Liver (tissue), 3 donors: ENCODE results near the gene DICER1.

ENCODE experiments used
- FOXA1 ChIP-seq: IDR thresholded peaks from 2 replicates; pipeline ENCODE4 v1.6.1; 2016; ENCODE audit warnings: antibody characterized with exemption
- FOXA2 ChIP-seq: IDR thresholded peaks from 2 replicates; pipeline ENCODE4 v1.6.1; 2016; ENCODE audit warnings: antibody characterized with exemption
- RAD21 ChIP-seq, 2 donors: IDR thresholded peaks; 2 replicates each; pipeline ENCODE4 v1.6.1; 2016; ENCODE audit warnings: antibody characterized with exemption in 2 of 2, mild to moderate bottlenecking in 2 of 2
- TAF1 ChIP-seq: conservative IDR thresholded peaks from 2 replicates; pipeline ENCODE4 v1.6.1; 2016; ENCODE audit warnings: antibody characterized with exemption, mild to moderate bottlenecking
- TF ChIP-seq, protein P1 (sequence below): fragments of 150-350 bp; IDR thresholded peaks from 2 replicates; pipeline ENCODE4 v1.5.1; 2017; ENCODE audit warnings: improper control_type of control experiment, low read depth, low read length; ENCODE audit not compliant: missing input control
- TF ChIP-seq, protein P2 (sequence below): IDR thresholded peaks from 2 replicates; pipeline ENCODE4 v1.6.1; 2016; ENCODE audit warnings: antibody characterized with exemption
- donor health status: healthy.
- donor health status: healthy.

DNA sequence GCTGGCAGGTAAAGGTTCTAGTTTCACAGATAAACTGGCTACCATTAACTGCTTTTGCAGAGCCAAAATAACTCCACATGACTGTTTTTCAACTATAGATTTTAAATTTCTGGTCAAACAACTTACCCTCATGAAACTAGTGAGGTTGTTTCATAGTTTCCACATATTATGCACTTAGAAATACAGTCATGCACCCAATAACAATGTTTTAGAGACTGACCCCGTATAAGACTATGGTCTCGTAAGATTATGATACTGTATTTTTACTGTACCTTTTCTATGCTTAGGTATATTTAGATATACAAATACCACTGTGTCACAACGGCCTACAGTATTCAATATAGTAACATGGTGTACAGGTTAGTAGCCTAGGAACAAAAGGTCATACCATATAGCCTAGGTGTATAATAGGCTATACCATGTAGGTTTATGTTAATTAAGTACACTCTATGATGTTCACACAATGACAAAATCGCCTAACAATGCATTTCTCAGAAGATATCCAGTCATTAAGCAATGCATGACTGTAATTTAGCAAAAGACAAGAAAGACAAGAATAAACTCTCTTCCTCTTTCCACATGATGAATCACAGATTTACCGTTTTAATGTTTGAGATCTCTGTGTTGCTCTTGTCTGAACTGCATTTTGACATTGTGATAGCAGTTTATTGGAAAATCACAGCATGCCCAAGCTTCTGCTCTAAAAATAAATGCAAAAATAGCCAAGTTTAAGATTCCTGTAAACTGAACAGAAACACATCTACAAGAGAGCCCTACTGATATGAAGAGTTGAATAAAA is 17.1 kb downstream of the DICER1 start:
- TF ChIP-seq RAD21 (IDR thresholded peaks at IDR 0.05) (no peak), FOXA1 (no peak), TAF1 (no peak), FOXA2 (no peak)
- TF ChIP-seq, protein P1, sequence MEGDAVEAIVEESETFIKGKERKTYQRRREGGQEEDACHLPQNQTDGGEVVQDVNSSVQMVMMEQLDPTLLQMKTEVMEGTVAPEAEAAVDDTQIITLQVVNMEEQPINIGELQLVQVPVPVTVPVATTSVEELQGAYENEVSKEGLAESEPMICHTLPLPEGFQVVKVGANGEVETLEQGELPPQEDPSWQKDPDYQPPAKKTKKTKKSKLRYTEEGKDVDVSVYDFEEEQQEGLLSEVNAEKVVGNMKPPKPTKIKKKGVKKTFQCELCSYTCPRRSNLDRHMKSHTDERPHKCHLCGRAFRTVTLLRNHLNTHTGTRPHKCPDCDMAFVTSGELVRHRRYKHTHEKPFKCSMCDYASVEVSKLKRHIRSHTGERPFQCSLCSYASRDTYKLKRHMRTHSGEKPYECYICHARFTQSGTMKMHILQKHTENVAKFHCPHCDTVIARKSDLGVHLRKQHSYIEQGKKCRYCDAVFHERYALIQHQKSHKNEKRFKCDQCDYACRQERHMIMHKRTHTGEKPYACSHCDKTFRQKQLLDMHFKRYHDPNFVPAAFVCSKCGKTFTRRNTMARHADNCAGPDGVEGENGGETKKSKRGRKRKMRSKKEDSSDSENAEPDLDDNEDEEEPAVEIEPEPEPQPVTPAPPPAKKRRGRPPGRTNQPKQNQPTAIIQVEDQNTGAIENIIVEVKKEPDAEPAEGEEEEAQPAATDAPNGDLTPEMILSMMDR, result no peak
- TF ChIP-seq, protein P2, sequence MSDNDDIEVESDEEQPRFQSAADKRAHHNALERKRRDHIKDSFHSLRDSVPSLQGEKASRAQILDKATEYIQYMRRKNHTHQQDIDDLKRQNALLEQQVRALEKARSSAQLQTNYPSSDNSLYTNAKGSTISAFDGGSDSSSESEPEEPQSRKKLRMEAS, result no peak
